Lung (tissue), 12 donors: ENCODE data around the gene MSANTD1. TPM values are rescaled to one million over a fixed set of nuclear protein-coding genes. Genes with fewer than 3 reads are reported as not detected.

Source experiments
- ATAC-seq: fragments of 200-7000 bp; cut with Tn5 transposase; one replicate; pipeline ENCODE4 v1.9.1; 2020; ENCODE audit warnings: moderate number of reproducible peaks; ENCODE audit not compliant: insufficient read depth, low FRiP score
- DNase-seq, 3 donors: peaks; one replicate each; pipeline ENCODE4 v3.0.0-alpha.2; 2013 to 2017
- H3K27ac ChIP-seq, 2 donors: one replicate each; pipeline ENCODE4 v1.5.1; 2013; ENCODE audit warnings: mild to moderate bottlenecking in 2 of 2, moderate library complexity in 2 of 2, control low read depth in 1 of 2, inconsistent platforms in 1 of 2, low read depth in 1 of 2, low read length in 1 of 2
- H3K27me3 ChIP-seq, 3 donors: one replicate each; pipeline ENCODE4 v1.5.1; 2013; ENCODE audit warnings: low read length in 2 of 3; ENCODE audit not compliant: control insufficient read depth in 3 of 3, insufficient read depth in 3 of 3
- H3K36me3 ChIP-seq, 4 donors: one replicate each; pipeline ENCODE4 v1.5.1; 2013; ENCODE audit warnings: low read length in 4 of 4, mild to moderate bottlenecking in 1 of 4, moderate library complexity in 1 of 4; ENCODE audit not compliant: control insufficient read depth in 4 of 4, insufficient read depth in 4 of 4
- H3K4me1 ChIP-seq, 5 donors: one replicate each; pipeline ENCODE4 v1.5.1; 2013; ENCODE audit warnings: low read length in 5 of 5, mild to moderate bottlenecking in 2 of 5, moderate library complexity in 1 of 5; ENCODE audit not compliant: control insufficient read depth in 5 of 5, insufficient read depth in 5 of 5
- H3K4me3 ChIP-seq: one replicate; pipeline ENCODE4 v1.5.1; 2013; ENCODE audit warnings: mild to moderate bottlenecking, control low read depth, moderate library complexity
- H3K9ac ChIP-seq, 2 donors: one replicate each; pipeline ENCODE4 v1.5.1; 2013; ENCODE audit warnings: low read length in 2 of 2, control low read depth in 1 of 2; ENCODE audit not compliant: insufficient read depth in 1 of 2
- H3K9me3 ChIP-seq, 4 donors: one replicate each; pipeline ENCODE4 v1.5.1; 2013; ENCODE audit warnings: low read length in 3 of 4, mild to moderate bottlenecking in 1 of 4, moderate library complexity in 1 of 4; ENCODE audit not compliant: control insufficient read depth in 4 of 4, insufficient read depth in 3 of 4
- WGBS, 2 donors: extraction: QIAGEN DNeasy Blood & Tissue Kit; methylation state at CpG; one replicate each; pipeline ENCODE4 v1.1.7; 2013; 5-methylcytosine and 5-hydroxymethylcytosine counted together
- polyA plus RNA-seq, 2 donors: library from polyadenylated mRNA; stranded (reverse); fragments of 200-250 nt; gene quantifications; one replicate each; pipeline ENCODE4 v1.2.1, GENCODE V29; 2013
- total RNA-seq, 2 donors: library from RNA; depleted of rRNA in 1 of 2; stranded (reverse); fragments of >200 nt in 1 of 2; gene quantifications; one replicate each; pipeline ENCODE4 v1.2.1, GENCODE V29; 2014 to 2021
- TF ChIP-seq, protein P1 (sequence below): IDR thresholded peaks from 2 replicates; pipeline ENCODE4 v1.5.1; 2012; ENCODE audit warnings: mild to moderate bottlenecking; ENCODE audit errors: control extremely low read depth, extremely low read depth
- donor health status: control.
- donor health status: control.
- donor health status: Bipolar disorder and iron deficiency.
- donor health status: healthy.
- donor health status: DM: yes; HTN: yes; CAD: no.

MSANTD1 gene
- total and polyA plus RNA-seq, 4 donors = 0.35 to 1.4 (median 0.88) TPM

DNA sequence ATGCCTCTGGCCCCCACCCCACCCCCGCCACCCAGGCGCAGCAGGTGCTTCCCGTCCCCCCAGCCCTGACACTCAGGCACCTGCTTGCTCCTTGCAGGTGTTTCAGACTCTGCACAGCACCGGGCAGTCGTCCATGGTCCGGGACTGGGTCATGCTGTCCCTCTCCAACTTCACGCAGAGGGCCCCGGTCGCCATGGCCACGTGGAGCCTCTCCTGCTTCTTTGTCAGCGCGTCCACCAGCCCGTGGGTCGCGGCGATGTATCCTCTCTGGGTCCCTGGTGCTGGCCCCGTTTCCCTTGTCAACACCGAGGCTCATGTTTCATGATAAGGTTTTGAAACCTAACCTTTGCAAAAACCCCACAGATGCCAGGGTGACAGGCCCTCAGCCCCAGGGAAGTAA is 10.2 kb upstream of the MSANTD1 start:
- DNase-seq (no peak), ATAC-seq (no peak)
- Histone ChIP-seq H3K27me3 (no peaks in the 10 kb centered on the region), H3K9ac (no peak overlapping the region), H3K9me3 (peaks cover 0 to 2% (median 0%) of the 10 kb centered on the region in 4 donors), H3K36me3 (peaks cover 5 to 70% (median 25%) of the 10 kb centered on the region in 4 donors), H3K4me3 (no peak overlapping the region), H3K4me1 (peaks cover 0 to 13% (median 7%) of the 10 kb centered on the region in 5 donors), H3K27ac (no peak overlapping the region)
- 86% methylated on average over 18 of the region's 18 CpGs for WGBS, 2 donors
- TF ChIP-seq, protein P1, sequence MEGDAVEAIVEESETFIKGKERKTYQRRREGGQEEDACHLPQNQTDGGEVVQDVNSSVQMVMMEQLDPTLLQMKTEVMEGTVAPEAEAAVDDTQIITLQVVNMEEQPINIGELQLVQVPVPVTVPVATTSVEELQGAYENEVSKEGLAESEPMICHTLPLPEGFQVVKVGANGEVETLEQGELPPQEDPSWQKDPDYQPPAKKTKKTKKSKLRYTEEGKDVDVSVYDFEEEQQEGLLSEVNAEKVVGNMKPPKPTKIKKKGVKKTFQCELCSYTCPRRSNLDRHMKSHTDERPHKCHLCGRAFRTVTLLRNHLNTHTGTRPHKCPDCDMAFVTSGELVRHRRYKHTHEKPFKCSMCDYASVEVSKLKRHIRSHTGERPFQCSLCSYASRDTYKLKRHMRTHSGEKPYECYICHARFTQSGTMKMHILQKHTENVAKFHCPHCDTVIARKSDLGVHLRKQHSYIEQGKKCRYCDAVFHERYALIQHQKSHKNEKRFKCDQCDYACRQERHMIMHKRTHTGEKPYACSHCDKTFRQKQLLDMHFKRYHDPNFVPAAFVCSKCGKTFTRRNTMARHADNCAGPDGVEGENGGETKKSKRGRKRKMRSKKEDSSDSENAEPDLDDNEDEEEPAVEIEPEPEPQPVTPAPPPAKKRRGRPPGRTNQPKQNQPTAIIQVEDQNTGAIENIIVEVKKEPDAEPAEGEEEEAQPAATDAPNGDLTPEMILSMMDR = no peak

DNA sequence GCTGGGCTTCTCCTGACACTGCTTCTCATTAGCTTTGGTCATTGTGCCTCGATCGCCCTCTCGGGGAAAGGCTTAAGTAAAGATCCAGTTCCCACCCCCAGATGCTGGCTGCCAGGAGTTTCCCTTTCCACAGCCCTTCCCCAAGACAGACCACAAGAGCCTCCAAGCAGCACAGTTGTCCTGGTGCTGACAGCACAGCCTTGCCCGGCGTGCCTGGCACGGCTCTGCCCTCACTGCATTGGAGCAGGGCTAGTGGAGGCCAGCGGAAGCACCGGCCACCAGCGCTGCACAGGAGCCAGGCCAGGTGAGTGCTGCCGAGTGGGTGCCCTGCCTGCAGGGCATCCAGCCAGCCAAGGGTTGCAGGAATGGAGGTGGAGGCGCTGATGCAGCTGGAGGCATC is 9.7 kb upstream of the MSANTD1 start:
- H3K9ac ChIP-seq = no peak overlapping the region
- H3K27me3 ChIP-seq = no peaks in the 10 kb centered on the region
- ATAC-seq (no peak), DNase-seq (no peak)
- H3K4me3 ChIP-seq = no peak overlapping the region
- H3K27ac ChIP-seq = no peak overlapping the region
- H3K9me3 ChIP-seq = peaks cover 0 to 2% (median 0%) of the 10 kb centered on the region in 4 donors
- TF ChIP-seq, protein P1 = no peak
- peaks cover 5 to 64% (median 23%) of the 10 kb centered on the region in 4 donors for H3K36me3 ChIP-seq
- H3K4me1 ChIP-seq = peaks cover 0 to 13% (median 7%) of the 10 kb centered on the region in 5 donors
- 96 to 99% methylated on average over 11 of the region's 11 CpGs for WGBS, 2 donors

DNA sequence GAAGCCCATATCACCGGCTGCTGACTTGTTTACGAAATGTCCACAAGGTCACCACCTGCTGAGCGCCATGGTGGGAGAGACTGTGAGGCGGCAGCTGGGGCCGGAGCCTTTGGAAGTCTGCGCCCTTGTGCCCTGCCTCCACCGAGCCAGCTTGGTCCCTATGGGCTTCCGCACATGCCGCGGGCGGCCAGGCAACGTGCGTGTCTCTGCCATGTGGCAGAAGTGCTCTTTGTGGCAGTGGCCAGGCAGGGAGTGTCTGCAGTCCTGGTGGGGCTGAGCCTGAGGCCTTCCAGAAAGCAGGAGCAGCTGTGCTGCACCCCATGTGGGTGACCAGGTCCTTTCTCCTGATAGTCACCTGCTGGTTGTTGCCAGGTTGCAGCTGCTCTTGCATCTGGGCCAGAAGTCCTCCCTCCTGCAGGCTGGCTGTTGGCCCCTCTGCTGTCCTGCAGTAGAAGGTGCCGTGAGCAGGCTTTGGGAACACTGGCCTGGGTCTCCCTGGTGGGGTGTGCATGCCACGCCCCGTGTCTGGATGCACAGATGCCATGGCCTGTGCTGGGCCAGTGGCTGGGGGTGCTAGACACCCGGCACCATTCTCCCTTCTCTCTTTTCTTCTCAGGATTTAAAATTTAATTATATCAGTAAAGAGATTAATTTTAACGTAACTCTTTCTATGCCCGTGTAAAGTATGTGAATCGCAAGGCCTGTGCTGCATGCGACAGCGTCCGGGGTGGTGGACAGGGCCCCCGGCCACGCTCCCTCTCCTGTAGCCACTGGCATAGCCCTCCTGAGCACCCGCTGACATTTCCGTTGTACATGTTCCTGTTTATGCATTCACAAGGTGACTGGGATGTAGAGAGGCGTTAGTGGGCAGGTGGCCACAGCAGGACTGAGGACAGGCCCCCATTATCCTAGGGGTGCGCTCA is 8.7 kb upstream of the MSANTD1 start:
- no peak overlapping the region for H3K27ac ChIP-seq

More for the DNA sequence above, 8.7 kb upstream of the MSANTD1 start:
- TF ChIP-seq, protein P1 = no peak
- DNase-seq (no peak), ATAC-seq (no peak)
- H3K4me1 ChIP-seq = peaks cover 0 to 13% (median 7%) of the 10 kb centered on the region in 5 donors
- no peak overlapping the region for H3K9ac ChIP-seq
- peaks cover 5 to 55% (median 17%) of the 10 kb centered on the region in 4 donors for H3K36me3 ChIP-seq
- 92% methylated on average over 29 of the region's 29 CpGs for whole genome bisulfite sequencing, 2 donors
- H3K27me3 ChIP-seq = no peaks in the 10 kb centered on the region
- no peak overlapping the region for H3K4me3 ChIP-seq
- peaks cover 0 to 2% (median 0%) of the 10 kb centered on the region in 4 donors for H3K9me3 ChIP-seq
